Erythroblast (primary cell): Measurements from ENCODE around the gene CAMSAP3.

ENCODE experiments used
- GATA1 ChIP-seq: IDR thresholded peaks from 2 replicates; pipeline ENCODE4 v1.6.1; 2011; ENCODE audit warnings: low read depth, mild to moderate bottlenecking, control low read depth, low read length, moderate library complexity
- POLR2A ChIP-seq: IDR thresholded peaks from 2 replicates; pipeline ENCODE4 v1.6.1; 2011; ENCODE audit warnings: mild to moderate bottlenecking, low read length

DNA sequence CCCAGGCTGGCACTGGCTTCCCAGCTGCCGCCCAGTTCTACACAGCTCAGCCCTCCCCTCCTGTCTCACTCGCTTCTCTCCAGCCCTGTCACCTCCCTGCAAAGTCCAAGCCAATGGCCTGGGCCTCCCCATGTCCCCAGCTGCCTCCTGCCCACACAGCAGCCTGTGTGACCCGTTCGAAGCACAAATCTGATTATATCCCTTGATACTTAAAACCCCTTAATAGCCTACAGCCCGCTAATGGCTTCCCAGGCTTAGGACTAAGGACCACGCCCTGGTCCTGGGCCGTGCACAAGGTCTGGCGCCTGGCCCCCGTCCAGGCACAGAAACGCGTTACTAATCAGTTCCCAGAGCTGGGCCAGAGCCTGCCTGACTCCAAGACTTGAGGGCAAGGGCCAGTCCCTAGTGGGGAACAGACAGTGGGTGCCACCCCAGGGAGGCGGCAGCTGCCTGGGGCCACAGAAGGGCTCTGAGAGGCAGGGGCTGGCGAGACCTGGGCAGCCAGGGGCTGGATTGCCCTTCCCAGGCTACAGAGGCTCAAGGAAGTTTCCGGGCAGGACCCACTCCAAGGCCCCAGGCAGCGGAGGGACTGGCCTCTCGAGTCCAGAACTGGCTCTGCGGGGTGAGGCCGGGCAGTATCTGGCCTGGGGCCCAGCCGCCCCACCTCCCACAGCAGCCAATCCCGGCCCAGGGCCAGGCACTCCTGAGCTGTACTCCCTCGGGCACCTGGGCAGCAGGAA is 23.3 kb downstream of the CAMSAP3 start:
- TF ChIP-seq POLR2A, result no peak
- no peak for TF ChIP-seq GATA1
